Erythroblast (primary cell): Measurements from ENCODE around the gene KAZN.

Source experiments
- GATA1 ChIP-seq: IDR thresholded peaks from 2 replicates; pipeline ENCODE4 v1.6.1; 2011; ENCODE audit warnings: low read depth, mild to moderate bottlenecking, control low read depth, low read length, moderate library complexity
- POLR2A ChIP-seq: IDR thresholded peaks from 2 replicates; pipeline ENCODE4 v1.6.1; 2011; ENCODE audit warnings: mild to moderate bottlenecking, low read length

DNA sequence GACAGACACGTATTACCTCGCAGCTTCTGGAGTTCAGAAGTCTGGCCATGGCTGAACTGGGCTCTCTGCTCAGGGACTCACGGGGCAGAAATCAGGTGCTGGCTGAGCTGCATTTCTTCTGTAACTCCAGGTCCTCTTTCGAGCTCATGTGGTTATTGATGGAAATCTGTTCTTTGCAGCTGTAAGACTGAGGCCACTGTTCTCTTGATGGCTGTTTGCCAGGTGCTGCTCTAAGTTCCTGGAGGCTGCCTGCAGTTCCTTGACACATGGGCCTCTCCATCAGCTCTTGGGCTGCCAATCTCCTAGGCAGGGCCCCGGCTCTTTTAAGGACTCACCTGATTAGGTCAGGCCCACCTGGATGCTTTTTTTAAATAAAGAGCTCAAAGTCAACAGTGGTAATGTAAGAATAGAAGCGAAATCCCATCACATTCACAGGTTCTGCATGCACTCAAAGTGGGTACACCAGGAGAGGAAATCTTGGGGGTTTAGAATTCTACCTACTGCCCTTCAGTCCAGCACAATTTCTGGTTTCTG lies 139.1 kb downstream of the KAZN start:
- TF ChIP-seq POLR2A (no peak), GATA1 (no peak)
